ENCODE data around the gene OR4F6.
A peak's percentile ranks its signal among the peaks of the same experiment; 100 is the strongest.
"Not testable (repeated sequence)": the region's sequence is repeated elsewhere in the genome, so short reads cannot be mapped to it uniquely, and the experiment has no call there.

The OR4F6 gene

GRCh38 chr15:101803209-101803608, at the start of gene OR4F6:
Gene OR4F6 (plus strand): TSS chr15:101803509. CDS start chr15:101805720, 2,211 bp downstream.
- DNase-seq (ENCODE audit: low read depth): no peak
- TF ChIP-seq CTCF (conservative IDR thresholded peaks at IDR 0.05; ENCODE audit: low read depth, low read length): no peak

GRCh38 chr15:101764669-101765339, 38.5 kb upstream of the OR4F6 start:
- H3K4me3 ChIP-seq (ENCODE audit: low read length); DNase-seq (ENCODE audit: low read depth): not testable (repeated sequence)

More at GRCh38 chr15:101803209-101803608, at the start of gene OR4F6:
- no peak within 1 kb of the TSS for H3K4me3 ChIP-seq (ENCODE audit: low read length)

GRCh38 chr15:101765340-101765671, 38.0 kb upstream of the OR4F6 start:
- not testable (repeated sequence) for DNase-seq (ENCODE audit: low read depth); H3K4me3 ChIP-seq (ENCODE audit: low read length)

- TF ChIP-seq CTCF (conservative IDR thresholded peaks at IDR 0.05; ENCODE audit: low read depth, low read length): no peak
- no peak for DNase-seq (ENCODE audit: low read depth)
- no peak overlapping the region for H3K4me3 ChIP-seq (ENCODE audit: low read length)
These were observed 37.4 kb upstream of the OR4F6 start for GRCh38 chr15:101765772-101766456.

- not testable (repeated sequence) for H3K4me3 ChIP-seq (ENCODE audit: low read length); DNase-seq (ENCODE audit: low read depth)
These were observed 36.1 kb upstream of the OR4F6 start for GRCh38 chr15:101767083-101767640.

GRCh38 chr15:101772921-101773320, 30.4 kb upstream of the OR4F6 start:
- no peak for TF ChIP-seq CTCF (conservative IDR thresholded peaks at IDR 0.05; ENCODE audit: low read depth, low read length)
- no peak for DNase-seq (ENCODE audit: low read depth)
- no peak overlapping the region for H3K4me3 ChIP-seq (ENCODE audit: low read length)

- no peak for DNase-seq (ENCODE audit: low read depth)
- H3K4me3 ChIP-seq (ENCODE audit: low read length): no peak overlapping the region
- TF ChIP-seq CTCF (conservative IDR thresholded peaks at IDR 0.05; ENCODE audit: low read depth, low read length): peak; percentile 48
These were observed 29.7 kb upstream of the OR4F6 start for GRCh38 chr15:101773496-101774100.

- DNase-seq (ENCODE audit: low read depth): no peak
- no peak for TF ChIP-seq CTCF (conservative IDR thresholded peaks at IDR 0.05; ENCODE audit: low read depth, low read length)
- no peak overlapping the region for H3K4me3 ChIP-seq (ENCODE audit: low read length)
These were observed 28.2 kb upstream of the OR4F6 start for GRCh38 chr15:101775136-101775535.

GRCh38 chr15:101778576-101778975, 24.7 kb upstream of the OR4F6 start:
- DNase-seq (ENCODE audit: low read depth); H3K4me3 ChIP-seq (ENCODE audit: low read length): not testable (repeated sequence)

- not testable (repeated sequence) for DNase-seq (ENCODE audit: low read depth); H3K4me3 ChIP-seq (ENCODE audit: low read length)
These were observed 23.1 kb upstream of the OR4F6 start for GRCh38 chr15:101780225-101780624.
